ENCODE measurements around the gene MIXL1.
"Not testable (repeated sequence)": the region's sequence is repeated elsewhere in the genome, so short reads cannot be mapped to it uniquely, and the experiment has no call there.

Gene MIXL1

GRCh38 chr1:226215239-226215638 lies 8.2 kb upstream of the MIXL1 start:
- no peak for DNase-seq (ENCODE audit: low read depth, low spot score)

- no peak for DNase-seq (ENCODE audit: low read depth, low spot score)
These were observed 7.4 kb upstream of the MIXL1 start for GRCh38 chr1:226216056-226216455.

- DNase-seq (ENCODE audit: low read depth, low spot score), result no peak
These were observed 6.2 kb upstream of the MIXL1 start for GRCh38 chr1:226217273-226217672.

- DNase-seq (ENCODE audit: low read depth, low spot score), result no peak
These were observed 2.8 kb upstream of the MIXL1 start for GRCh38 chr1:226220473-226221189.

- no peak for DNase-seq (ENCODE audit: low read depth, low spot score)
These were observed 778 bp upstream of the MIXL1 start for GRCh38 chr1:226222686-226223085.

GRCh38 chr1:226223786-226224244 lies 351 bp downstream of the MIXL1 start:
- no peak for DNase-seq (ENCODE audit: low read depth, low spot score)

- DNase-seq (ENCODE audit: low read depth, low spot score), result no peak
These were observed 3.1 kb downstream of the MIXL1 start for GRCh38 chr1:226226601-226227000.

- DNase-seq (ENCODE audit: low read depth, low spot score), result no peak
These were observed 9.8 kb downstream of the MIXL1 start for GRCh38 chr1:226233293-226233692.

- DNase-seq (ENCODE audit: low read depth, low spot score), result no peak
These were observed 10.3 kb downstream of the MIXL1 start for GRCh38 chr1:226233806-226234205.

GRCh38 chr1:226236826-226237225 lies 13.4 kb downstream of the MIXL1 start:
- no peak for DNase-seq (ENCODE audit: low read depth, low spot score)

- no peak for DNase-seq (ENCODE audit: low read depth, low spot score)
These were observed 16.0 kb downstream of the MIXL1 start for GRCh38 chr1:226239421-226239820.

GRCh38 chr1:226248091-226248490 lies 24.6 kb downstream of the MIXL1 start:
- DNase-seq (ENCODE audit: low read depth, low spot score), result no peak

- DNase-seq (ENCODE audit: low read depth, low spot score), result no peak
These were observed 25.3 kb downstream of the MIXL1 start for GRCh38 chr1:226248796-226249195.

- DNase-seq (ENCODE audit: low read depth, low spot score), result no peak
These were observed 27.0 kb downstream of the MIXL1 start for GRCh38 chr1:226250511-226250910.

GRCh38 chr1:226252841-226253240 lies 29.4 kb downstream of the MIXL1 start:
- DNase-seq (ENCODE audit: low read depth, low spot score), result not testable (repeated sequence)

GRCh38 chr1:226253933-226254332 lies 30.5 kb downstream of the MIXL1 start:
- DNase-seq (ENCODE audit: low read depth, low spot score), result no peak

- no peak for DNase-seq (ENCODE audit: low read depth, low spot score)
These were observed 31.9 kb downstream of the MIXL1 start for GRCh38 chr1:226255380-226255779.

GRCh38 chr1:226261818-226262217 lies 38.4 kb downstream of the MIXL1 start:
- DNase-seq (ENCODE audit: low read depth, low spot score), result no peak

GRCh38 chr1:226268421-226269124 lies 45.1 kb downstream of the MIXL1 start:
- DNase-seq (ENCODE audit: low read depth, low spot score), result no peak

- DNase-seq (ENCODE audit: low read depth, low spot score), result not testable (repeated sequence)
These were observed 48.9 kb downstream of the MIXL1 start for GRCh38 chr1:226272233-226272902.

- no peak for DNase-seq (ENCODE audit: low read depth, low spot score)
These were observed 50.7 kb downstream of the MIXL1 start for GRCh38 chr1:226274138-226274537.

GRCh38 chr1:226276077-226276682 lies 52.7 kb downstream of the MIXL1 start:
- DNase-seq (ENCODE audit: low read depth, low spot score), result no peak

Data from smooth muscle cell of the brain vasculature (primary cell).